ENCODE measurements around the gene TCTN2. TPM values are rescaled to one million over a fixed set of nuclear protein-coding genes. Genes with fewer than 3 reads are reported as not detected.

TCTN2 gene
- total RNA-seq, 1 experiment from 2014 or later, result 12.1 TPM

DNA sequence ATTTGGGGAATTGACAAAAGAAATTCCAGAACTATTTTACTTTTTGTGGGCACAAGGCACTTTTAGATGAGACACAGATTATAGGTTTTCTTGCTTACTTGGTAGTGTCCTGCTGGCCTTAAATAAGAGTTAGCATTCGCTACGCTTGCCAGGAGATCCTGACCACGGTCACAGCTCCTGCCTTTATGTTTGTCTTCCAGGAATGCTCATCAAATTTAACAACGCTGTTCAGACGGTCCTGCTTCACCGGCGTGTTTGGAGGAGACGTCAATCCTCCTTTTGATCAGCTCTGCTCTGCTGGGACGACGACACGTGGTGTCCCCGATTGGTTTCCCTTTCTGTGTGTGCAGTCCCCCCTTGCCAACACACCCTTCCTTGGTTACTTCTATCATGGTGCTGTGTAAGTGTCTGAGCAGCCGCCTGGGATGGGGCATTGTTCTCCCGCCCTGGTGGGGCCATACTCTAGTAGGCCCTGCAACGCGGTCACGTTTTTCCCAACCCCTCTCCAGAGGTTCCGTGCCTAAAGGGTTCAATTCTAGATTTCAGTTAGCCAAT is 15.8 kb downstream of the TCTN2 start:
- no peak for ATAC-seq
- H2AFZ ChIP-seq (ENCODE audit: low read depth, low read length, poor library complexity, severe bottlenecking), result no peak overlapping the region
- no peaks in the 10 kb centered on the region for H3K9me3 ChIP-seq (ENCODE audit: control insufficient read depth in 1 of 2, insufficient read depth in 1 of 2, low read depth in 1 of 2, low read length in 2 of 2)
- RAD21 ChIA-PET (ENCODE audit: low non-redundant PET in 1 of 2, low total read pairs in 2 of 2, uncharacterized antibody in 2 of 2, unreplicated experiment in 2 of 2), result no interaction called here
- BruUV-seq (replicated peaks), result no TSS peak
- H3K4me3 ChIP-seq (replicated peaks in 1 of 2; ENCODE audit: low read depth in 1 of 2, low read length in 2 of 2), result no peak overlapping the region
- no peak overlapping the region for H3K4me2 ChIP-seq (ENCODE audit: low read length)
- H3K4me1 ChIP-seq (ENCODE audit: control insufficient read depth in 1 of 2, insufficient read depth in 2 of 2, low read length in 2 of 2), result no peaks in the 10 kb centered on the region
- CTCF ChIA-PET, result no interaction called here
- H3K9ac ChIP-seq (ENCODE audit: low read length), result no peak overlapping the region
- H3K27me3 ChIP-seq (ENCODE audit: insufficient read depth, low read length), result no peaks in the 10 kb centered on the region
- H3K9me2 ChIP-seq (ENCODE audit: insufficient read depth), result no peaks in the 10 kb centered on the region
- POLR2A ChIA-PET, result no interaction called here
- no peak for TF ChIP-seq ZFX (IDR thresholded peaks at IDR 0.05)
- no peak for TF ChIP-seq JUND (IDR thresholded peaks at IDR 0.05)
- TF ChIP-seq ZNF274 (IDR thresholded peaks at IDR 0.05; ENCODE audit: low read depth, low read length), result no peak
- TF ChIP-seq RAD21 (IDR thresholded peaks at IDR 0.05; ENCODE audit: low read depth), result no peak
- no peak for TF ChIP-seq CBX3 (IDR thresholded peaks at IDR 0.05; ENCODE audit: low read depth)
- no peak for TF ChIP-seq TCF7L2 (IDR thresholded peaks at IDR 0.05; ENCODE audit: borderline replicate concordance, extremely low read depth, insufficient read depth, insufficient read length)
- TF ChIP-seq, protein P1, sequence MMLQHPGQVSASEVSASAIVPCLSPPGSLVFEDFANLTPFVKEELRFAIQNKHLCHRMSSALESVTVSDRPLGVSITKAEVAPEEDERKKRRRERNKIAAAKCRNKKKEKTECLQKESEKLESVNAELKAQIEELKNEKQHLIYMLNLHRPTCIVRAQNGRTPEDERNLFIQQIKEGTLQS (IDR thresholded peaks at IDR 0.05), result no peak
- no peak for TF ChIP-seq YY1 (IDR thresholded peaks at IDR 0.05; ENCODE audit: extremely low read depth, insufficient replicate concordance, low read depth, low read length)
- no peak for TF ChIP-seq EGR1 (IDR thresholded peaks at IDR 0.05; ENCODE audit: low read depth)
- TF ChIP-seq POLR2A (IDR thresholded peaks at IDR 0.05; ENCODE audit: borderline replicate concordance, extremely low read depth, insufficient read depth, insufficient read length), result no peak
- TF ChIP-seq, protein P2, sequence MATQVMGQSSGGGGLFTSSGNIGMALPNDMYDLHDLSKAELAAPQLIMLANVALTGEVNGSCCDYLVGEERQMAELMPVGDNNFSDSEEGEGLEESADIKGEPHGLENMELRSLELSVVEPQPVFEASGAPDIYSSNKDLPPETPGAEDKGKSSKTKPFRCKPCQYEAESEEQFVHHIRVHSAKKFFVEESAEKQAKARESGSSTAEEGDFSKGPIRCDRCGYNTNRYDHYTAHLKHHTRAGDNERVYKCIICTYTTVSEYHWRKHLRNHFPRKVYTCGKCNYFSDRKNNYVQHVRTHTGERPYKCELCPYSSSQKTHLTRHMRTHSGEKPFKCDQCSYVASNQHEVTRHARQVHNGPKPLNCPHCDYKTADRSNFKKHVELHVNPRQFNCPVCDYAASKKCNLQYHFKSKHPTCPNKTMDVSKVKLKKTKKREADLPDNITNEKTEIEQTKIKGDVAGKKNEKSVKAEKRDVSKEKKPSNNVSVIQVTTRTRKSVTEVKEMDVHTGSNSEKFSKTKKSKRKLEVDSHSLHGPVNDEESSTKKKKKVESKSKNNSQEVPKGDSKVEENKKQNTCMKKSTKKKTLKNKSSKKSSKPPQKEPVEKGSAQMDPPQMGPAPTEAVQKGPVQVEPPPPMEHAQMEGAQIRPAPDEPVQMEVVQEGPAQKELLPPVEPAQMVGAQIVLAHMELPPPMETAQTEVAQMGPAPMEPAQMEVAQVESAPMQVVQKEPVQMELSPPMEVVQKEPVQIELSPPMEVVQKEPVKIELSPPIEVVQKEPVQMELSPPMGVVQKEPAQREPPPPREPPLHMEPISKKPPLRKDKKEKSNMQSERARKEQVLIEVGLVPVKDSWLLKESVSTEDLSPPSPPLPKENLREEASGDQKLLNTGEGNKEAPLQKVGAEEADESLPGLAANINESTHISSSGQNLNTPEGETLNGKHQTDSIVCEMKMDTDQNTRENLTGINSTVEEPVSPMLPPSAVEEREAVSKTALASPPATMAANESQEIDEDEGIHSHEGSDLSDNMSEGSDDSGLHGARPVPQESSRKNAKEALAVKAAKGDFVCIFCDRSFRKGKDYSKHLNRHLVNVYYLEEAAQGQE (IDR thresholded peaks at IDR 0.05; ENCODE audit: low read depth), result no peak
- H3K79me2 ChIP-seq (ENCODE audit: insufficient read depth, low read length), result no peaks in the 10 kb centered on the region
- no peaks in the 10 kb centered on the region; a peak in 1 of 4 replicates for H3K36me3 ChIP-seq (ENCODE audit: control insufficient read depth in 1 of 2, insufficient read depth in 2 of 2, low read length in 2 of 2)
- H3K27ac ChIP-seq (ENCODE audit: low read depth, low read length), result no peak overlapping the region
- no peaks in the 10 kb centered on the region for H4K20me1 ChIP-seq (ENCODE audit: insufficient read depth)
- DNase-seq (ENCODE audit: low read depth, low spot score), result no peak
- intact Hi-C loops (cut with micrococcal nuclease), result no loop called here

Measured in HCT116 (cell line).